22Rv1 (cell line): ENCODE data around the gene C10orf53.

Source experiments
- H3K27ac ChIP-seq: fragments of 450-650 bp; 2 replicates; pipeline ENCODE4 v1.5.1; 2017
- ZFX ChIP-seq: fragments of 450-650 bp; IDR thresholded peaks from 2 replicates; pipeline ENCODE4 v1.6.1; 2017; ENCODE audit warnings: antibody characterized with exemption, borderline replicate concordance
- TF ChIP-seq, protein P1 (sequence below): fragments of 450-650 bp; IDR thresholded peaks from 2 replicates; pipeline ENCODE4 v1.5.1; 2017; ENCODE audit warnings: mild to moderate bottlenecking

The C10orf53 gene, protein sequence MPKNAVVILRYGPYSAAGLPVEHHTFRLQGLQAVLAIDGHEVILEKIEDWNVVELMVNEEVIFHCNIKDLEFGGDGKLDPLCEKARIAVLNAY

DNA sequence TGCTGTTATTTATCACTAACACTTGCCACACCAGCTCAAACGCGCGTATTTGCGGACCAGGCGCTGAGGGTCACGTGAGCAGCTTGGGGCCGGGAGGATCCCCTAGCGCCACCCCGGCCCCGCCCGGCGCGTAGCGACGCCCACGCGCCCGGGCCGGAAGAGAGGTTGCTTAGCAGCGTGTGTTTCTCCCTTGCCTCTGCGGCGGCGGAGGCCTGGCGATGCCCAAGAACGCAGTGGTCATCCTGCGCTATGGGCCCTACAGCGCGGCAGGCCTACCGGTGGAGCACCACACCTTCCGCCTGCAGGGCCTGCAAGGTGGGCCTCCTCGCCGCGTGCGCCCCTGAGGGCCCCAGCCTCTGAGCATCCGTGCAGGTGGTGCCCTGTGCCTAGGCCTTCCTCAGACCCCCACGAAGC, at the start of gene C10orf53:
Gene C10orf53, plus strand, starts transcription at position 172 of the 414 bp plus-strand sequence. Its CDS starts 47 bp downstream, at position 219.
- H3K27ac ChIP-seq, result no peak within 1 kb of the TSS
- TF ChIP-seq ZFX, result no peak
- TF ChIP-seq, protein P1, sequence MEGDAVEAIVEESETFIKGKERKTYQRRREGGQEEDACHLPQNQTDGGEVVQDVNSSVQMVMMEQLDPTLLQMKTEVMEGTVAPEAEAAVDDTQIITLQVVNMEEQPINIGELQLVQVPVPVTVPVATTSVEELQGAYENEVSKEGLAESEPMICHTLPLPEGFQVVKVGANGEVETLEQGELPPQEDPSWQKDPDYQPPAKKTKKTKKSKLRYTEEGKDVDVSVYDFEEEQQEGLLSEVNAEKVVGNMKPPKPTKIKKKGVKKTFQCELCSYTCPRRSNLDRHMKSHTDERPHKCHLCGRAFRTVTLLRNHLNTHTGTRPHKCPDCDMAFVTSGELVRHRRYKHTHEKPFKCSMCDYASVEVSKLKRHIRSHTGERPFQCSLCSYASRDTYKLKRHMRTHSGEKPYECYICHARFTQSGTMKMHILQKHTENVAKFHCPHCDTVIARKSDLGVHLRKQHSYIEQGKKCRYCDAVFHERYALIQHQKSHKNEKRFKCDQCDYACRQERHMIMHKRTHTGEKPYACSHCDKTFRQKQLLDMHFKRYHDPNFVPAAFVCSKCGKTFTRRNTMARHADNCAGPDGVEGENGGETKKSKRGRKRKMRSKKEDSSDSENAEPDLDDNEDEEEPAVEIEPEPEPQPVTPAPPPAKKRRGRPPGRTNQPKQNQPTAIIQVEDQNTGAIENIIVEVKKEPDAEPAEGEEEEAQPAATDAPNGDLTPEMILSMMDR, result no peak

DNA sequence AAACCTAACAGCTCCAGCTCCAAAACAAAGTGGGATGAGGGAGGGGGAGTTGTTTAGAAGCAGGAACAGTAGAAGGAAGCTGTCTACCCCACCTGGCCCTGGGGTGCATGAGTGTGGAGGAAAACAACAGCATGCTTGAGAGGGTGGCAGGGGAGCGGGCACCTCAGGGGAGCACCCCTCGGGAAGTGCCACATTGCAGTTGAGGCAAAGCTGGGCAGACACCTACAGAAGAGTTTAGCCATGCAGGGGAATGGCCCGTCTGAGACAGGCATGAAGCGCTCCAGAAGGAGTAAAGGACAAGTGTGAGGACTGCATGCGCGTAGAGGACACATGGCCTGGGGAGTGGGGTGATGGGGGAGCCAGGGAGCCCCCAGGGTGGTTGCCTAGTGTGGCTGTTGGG, 47.5 kb upstream of the C10orf53 start:
- H3K27ac ChIP-seq, result no peak overlapping the region
- no peak for TF ChIP-seq ZFX
- TF ChIP-seq, protein P1, result no peak

DNA sequence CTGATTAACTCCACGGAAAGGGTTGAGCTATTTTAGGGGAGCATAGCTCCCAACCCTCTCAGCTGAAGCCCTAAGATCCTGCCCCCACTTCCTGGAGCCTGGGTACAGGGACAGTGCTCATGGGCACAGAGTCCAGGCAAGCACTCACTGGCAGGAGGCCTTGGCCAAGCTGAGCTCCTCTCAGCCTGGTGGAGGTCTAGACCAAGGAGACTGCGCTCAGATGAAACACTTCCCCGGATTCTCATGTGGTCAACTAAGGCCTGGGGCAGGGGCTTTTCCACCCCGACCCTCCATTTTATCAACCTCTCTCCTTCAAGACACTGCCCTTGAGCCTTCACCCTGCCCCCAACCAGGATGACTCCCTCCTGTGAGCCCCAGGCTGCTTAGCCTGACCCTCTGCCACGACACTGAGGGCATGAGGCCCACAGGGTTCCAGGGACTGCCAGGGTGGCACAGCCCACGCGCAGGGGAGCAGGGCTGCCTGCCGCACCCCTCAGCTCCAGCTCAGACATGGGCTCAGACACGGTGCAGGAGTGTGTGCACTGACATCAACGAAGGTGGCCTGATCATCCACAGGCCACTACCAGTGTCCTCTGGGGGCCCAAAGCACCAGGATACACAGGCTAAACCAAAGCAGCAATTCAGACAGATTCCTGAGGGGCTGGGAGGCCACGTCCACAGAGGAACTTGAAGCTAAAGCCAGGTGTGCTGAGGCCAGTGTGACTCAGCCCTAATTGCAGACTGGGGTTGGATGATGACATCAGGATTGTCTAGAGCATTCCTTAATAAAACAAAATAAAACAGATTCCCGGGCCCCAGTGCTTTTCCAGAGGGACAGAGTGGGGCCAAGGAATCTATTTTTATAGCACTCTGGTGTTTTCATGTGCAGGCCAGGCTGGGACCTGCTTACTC, 46.8 kb upstream of the C10orf53 start:
- no peak overlapping the region for H3K27ac ChIP-seq
- no peak for TF ChIP-seq ZFX
- TF ChIP-seq, protein P1, result no peak

DNA sequence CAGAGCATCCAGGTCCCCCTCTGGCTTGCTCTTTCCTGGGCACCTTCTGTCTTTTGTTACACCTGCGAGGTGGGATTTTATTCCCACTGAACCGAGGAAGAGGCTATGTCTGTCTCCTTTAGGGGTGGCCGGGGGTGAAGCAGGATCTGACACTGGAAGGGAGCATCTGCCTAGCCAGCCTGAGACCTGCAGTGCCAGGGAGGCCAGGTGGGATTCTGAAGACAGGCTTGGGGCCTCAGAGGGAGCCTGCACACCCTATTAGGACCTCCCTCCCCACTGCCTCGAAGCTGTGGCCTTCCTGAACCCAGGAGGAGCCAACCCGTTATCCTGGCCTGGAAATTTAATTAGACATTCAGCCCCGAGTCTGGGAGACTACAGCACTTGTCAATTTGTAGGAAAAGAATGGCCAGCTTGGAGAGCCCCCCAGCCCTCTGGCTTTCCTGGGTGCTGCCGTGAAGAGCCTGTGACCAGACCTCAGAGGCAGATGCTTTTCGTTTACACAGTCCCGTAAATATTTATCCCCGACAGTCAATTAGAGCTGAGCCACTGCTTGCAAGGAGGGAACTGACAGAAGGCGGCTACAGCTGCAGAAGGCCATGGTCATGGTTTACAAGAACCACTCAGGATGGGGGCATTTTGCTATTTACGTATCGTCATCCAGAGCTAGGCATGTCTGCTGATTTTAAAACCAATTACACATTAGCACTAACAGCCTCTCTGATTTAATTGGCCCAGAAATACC, 46.0 kb upstream of the C10orf53 start:
- no peak for TF ChIP-seq ZFX
- TF ChIP-seq, protein P1, result no peak
- H3K27ac ChIP-seq, result no peak overlapping the region

DNA sequence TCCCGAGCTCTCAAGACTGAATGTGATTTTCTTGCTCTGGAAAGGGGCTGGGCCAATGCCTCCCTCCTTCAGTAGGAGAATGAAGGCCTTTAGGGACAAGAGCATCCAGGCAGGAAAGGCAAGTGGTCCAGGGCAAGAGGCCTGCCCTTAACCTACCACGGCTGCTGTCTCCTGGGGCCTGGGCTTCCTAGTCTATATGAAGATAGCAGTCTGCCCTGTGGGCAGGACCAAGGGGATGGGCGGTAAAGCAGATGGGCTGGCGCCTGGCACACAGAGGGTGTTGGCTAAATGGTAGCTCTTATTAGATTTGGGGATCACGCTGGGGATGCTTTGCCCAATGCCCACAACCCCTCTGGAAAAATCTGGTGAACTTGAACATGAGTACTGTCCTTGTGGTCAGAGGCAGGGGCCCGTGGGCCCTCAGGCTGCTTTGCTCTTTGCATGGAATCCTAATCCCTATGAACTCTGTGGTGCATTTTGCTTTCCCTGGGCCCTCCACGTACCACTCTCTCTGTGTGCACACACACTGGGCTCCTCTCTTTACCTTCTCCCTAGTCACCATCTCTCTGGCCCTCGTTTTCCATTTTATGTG, 45.3 kb upstream of the C10orf53 start:
- H3K27ac ChIP-seq, result no peak overlapping the region
- TF ChIP-seq, protein P1, result no peak
- no peak for TF ChIP-seq ZFX

DNA sequence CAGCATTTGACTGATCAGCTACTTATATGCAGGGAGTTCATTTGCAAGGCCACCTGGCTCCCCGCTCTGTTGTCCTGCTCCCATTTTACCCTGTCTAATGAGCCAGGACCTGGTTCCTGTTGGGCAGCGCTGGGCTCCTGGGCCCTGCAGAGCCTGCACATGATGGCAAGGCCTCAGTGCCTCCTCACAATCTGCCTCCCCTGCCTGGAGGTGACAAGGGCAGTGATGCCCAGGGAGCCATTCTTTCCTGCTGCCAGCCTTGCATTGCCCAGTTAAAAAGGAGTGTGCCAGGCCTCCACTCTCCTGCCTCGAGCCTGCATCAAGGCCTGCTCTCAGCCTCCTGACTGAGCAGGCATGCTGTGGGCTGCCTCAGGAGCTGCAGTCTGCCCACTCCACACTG, 37.1 kb upstream of the C10orf53 start:
- no peak for TF ChIP-seq ZFX
- TF ChIP-seq, protein P1, result no peak
- H3K27ac ChIP-seq, result no peak overlapping the region
